HUES64 (cell line): ENCODE results near the gene SCFD2.

ENCODE experiments used
- H3K27ac ChIP-seq: 2 replicates; pipeline ENCODE4 v1.7.0; 2013; ENCODE audit warnings: low read depth, low read length, inconsistent platforms
- H3K27me3 ChIP-seq: 2 replicates; pipeline ENCODE4 v1.6.1; 2013; ENCODE audit warnings: mild to moderate bottlenecking, low read length; ENCODE audit not compliant: insufficient read depth
- H3K36me3 ChIP-seq: 2 replicates; pipeline ENCODE4 v1.6.1; 2013; ENCODE audit warnings: mild to moderate bottlenecking, low read length; ENCODE audit not compliant: insufficient read depth
- H3K4me1 ChIP-seq: 2 replicates; pipeline ENCODE4 v1.6.1; 2013; ENCODE audit warnings: mild to moderate bottlenecking, low read length, moderate library complexity; ENCODE audit not compliant: insufficient read depth
- H3K4me3 ChIP-seq: 2 replicates; pipeline ENCODE4 v1.5.1; 2013; ENCODE audit warnings: mild to moderate bottlenecking, low read length, moderate library complexity
- H3K9ac ChIP-seq: 2 replicates; pipeline ENCODE4 v1.6.1; 2013; ENCODE audit warnings: mild to moderate bottlenecking, low read depth, low read length
- H3K9me3 ChIP-seq: 2 replicates; pipeline ENCODE4 v1.6.1; 2013; ENCODE audit warnings: low read depth, low read length; ENCODE audit not compliant: insufficient read depth
- WGBS: fragments of 150-250, 120-280 bp; methylation state at CpG from one replicate; pipeline ENCODE4 v1.1.7; 2013; ENCODE audit warnings: missing lambda C conversion rate; 5-methylcytosine and 5-hydroxymethylcytosine counted together

Gene SCFD2

GRCh38 chr4:52869656-52870055 is 496.2 kb downstream of the SCFD2 start:
- Histone ChIP-seq H3K9ac (no peak overlapping the region), H3K9me3 (no peaks in the 10 kb centered on the region), H3K36me3 (peaks cover 32% of the 10 kb centered on the region), H3K27ac (no peak overlapping the region), H3K27me3 (no peaks in the 10 kb centered on the region), H3K4me1 (peaks cover 44% of the 10 kb centered on the region), H3K4me3 (no peak overlapping the region)
- WGBS = 0% methylated on average over 1 of the region's 1 CpG

DNA sequence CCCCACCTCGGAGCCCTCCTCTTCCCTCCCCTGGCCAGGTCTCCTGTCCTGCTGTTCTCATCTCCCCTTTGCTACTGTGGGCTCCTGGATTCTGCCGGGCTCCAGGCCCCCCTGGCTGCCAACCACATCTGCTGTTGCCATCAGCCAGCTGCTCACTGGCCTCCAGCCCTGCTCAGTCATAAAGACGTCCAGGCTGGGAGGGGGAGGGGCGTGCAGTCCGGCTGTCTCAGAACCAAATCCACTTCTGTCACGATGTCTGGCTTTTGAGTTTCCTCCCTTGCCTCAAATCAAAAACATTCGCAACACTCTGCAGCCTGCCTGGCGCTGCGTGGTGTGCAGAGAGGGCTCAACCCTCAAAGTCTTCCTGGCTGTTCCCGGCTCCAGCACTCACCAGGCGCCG is 496.7 kb downstream of the SCFD2 start:
- WGBS = 87% methylated on average over 12 of the region's 12 CpGs
- Histone ChIP-seq H3K27me3 (no peaks in the 10 kb centered on the region), H3K36me3 (peaks cover 37% of the 10 kb centered on the region), H3K27ac (no peak overlapping the region), H3K4me1 (peaks cover 44% of the 10 kb centered on the region), H3K4me3 (no peak overlapping the region), H3K9me3 (no peaks in the 10 kb centered on the region), H3K9ac (no peak overlapping the region)

DNA sequence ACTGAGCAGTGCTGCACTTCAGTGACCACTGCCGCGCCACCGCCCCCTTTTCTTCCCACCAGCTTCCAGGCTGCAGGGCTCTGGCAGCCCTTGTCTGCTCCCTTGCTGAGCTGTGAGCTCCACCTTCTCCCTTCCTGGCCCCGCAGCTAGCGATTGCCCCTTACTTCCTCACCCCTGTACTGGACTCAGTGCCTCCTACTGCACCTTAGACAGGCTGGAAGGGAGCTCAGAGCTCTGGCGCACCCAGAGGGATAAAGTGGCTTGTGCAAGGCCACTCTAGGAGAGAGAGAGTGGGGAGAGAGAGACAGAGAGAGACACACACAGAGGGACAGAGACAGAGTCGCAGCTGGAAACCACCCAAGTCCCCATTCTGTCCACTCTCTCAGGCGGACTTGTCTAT is 497.7 kb downstream of the SCFD2 start:
- Histone ChIP-seq H3K27ac (no peak overlapping the region; the same call in 1 of the 2 replicates), H3K4me1 (peaks cover 45% of the 10 kb centered on the region), H3K4me3 (no peak overlapping the region), H3K36me3 (peaks cover 47% of the 10 kb centered on the region), H3K27me3 (no peaks in the 10 kb centered on the region), H3K9me3 (no peaks in the 10 kb centered on the region), H3K9ac (no peak overlapping the region)
- 57% methylated on average over 8 of the region's 8 CpGs for WGBS

GRCh38 chr4:52867163-52867562 is 498.7 kb downstream of the SCFD2 start:
- Histone ChIP-seq H3K27ac (no peak overlapping the region), H3K4me1 (peaks cover 36% of the 10 kb centered on the region), H3K9me3 (no peaks in the 10 kb centered on the region), H3K27me3 (no peaks in the 10 kb centered on the region), H3K9ac (no peak overlapping the region), H3K36me3 (peaks cover 49% of the 10 kb centered on the region), H3K4me3 (no peak overlapping the region)
- 92% methylated on average over 4 of the region's 4 CpGs for WGBS

DNA sequence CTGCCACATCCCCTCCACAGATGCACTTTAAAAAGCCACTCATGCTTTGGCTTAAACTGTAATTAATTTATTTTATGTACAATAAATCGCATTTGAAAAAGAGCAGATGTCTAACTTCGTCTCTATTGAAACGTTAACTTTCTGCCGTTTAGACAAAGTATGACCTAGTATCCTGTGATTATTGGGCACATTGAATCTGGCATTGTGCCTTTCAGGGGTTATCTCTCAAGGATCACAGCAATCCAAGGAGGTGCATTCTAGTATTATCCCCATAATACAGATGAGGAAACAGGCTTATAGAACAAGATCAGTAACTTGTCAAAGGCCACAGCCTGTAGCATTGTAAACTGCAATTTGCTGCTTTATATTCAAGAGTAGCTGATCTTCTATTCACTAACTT is 499.1 kb downstream of the SCFD2 start:
- no peak overlapping the region for H3K9ac ChIP-seq
- H3K27me3 ChIP-seq = peaks cover under 1% of the 10 kb centered on the region; the same call in 1 of the 2 replicates
- H3K9me3 ChIP-seq = no peaks in the 10 kb centered on the region
- no peak overlapping the region for H3K4me3 ChIP-seq
- 92% methylated on average over 4 of the region's 4 CpGs for WGBS
- peaks cover 49% of the 10 kb centered on the region for H3K36me3 ChIP-seq
- peaks cover 36% of the 10 kb centered on the region for H3K4me1 ChIP-seq
- no peak overlapping the region for H3K27ac ChIP-seq

DNA sequence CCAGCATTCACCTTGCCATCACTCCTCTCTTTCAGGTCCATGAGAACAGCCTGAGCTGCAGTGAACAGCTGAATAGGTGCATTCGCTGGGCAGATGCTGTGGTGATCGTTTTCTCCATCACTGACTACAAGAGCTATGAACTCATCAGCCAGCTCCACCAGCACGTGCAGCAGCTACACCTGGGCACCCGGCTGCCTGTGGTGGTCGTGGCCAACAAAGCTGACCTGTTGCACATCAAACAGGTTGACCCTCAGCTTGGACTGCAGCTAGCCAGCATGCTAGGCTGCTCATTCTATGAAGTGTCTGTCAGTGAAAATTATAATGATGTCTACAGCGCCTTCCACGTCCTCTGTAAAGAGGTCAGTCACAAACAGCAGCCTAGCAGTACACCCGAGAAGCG is 500.6 kb downstream of the SCFD2 start:
- Histone ChIP-seq H3K4me3 (peak overlapping the region; percentile 92), H3K4me1 (peaks cover 48% of the 10 kb centered on the region), H3K9me3 (no peaks in the 10 kb centered on the region), H3K36me3 (peaks cover 49% of the 10 kb centered on the region), H3K9ac (no peak overlapping the region), H3K27ac (no peak overlapping the region; the same call in 1 of the 2 replicates), H3K27me3 (peaks cover 11% of the 10 kb centered on the region; the same call in 1 of the 2 replicates)
- 93% methylated on average over 9 of the region's 9 CpGs for WGBS

DNA sequence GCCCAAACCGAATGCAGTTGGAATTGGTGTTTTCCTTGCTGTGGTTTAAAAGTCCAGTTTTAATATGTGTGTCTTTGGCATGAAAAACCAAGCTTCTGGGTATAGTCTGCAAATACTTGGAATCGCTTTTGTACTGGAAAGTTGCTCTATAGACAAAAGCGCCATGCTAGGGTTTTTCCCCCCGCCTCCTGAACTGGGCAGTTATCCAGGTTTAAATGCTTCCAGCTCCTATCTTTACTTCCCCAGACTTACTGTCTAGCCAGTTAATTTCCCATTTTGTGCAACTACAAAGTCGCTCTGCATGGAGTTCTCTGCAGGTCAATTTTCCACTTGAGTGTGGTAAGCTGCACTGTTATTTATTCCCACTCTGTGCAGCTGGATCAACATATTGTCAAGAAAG is 501.1 kb downstream of the SCFD2 start:
- Histone ChIP-seq H3K36me3 (peaks cover 49% of the 10 kb centered on the region), H3K27ac (no peak overlapping the region)

GRCh38 chr4:52863324-52863723 is 502.5 kb downstream of the SCFD2 start:
- peaks cover 4% of the 10 kb centered on the region; the same call in 1 of the 2 replicates for H3K9me3 ChIP-seq
- H3K4me3 ChIP-seq = peak overlapping the region; percentile 92
- H3K9ac ChIP-seq = peak overlapping the region; percentile 93
- peaks cover 49% of the 10 kb centered on the region for H3K36me3 ChIP-seq
- H3K27ac ChIP-seq = peak overlapping the region; percentile 84; the same call in 1 of the 2 replicates
- H3K27me3 ChIP-seq = peaks cover 15% of the 10 kb centered on the region; the same call in 1 of the 2 replicates
- 12% methylated on average over 6 of the region's 6 CpGs for WGBS
- peaks cover 47% of the 10 kb centered on the region for H3K4me1 ChIP-seq

More for the DNA sequence above, 501.1 kb downstream of the SCFD2 start:
- Histone ChIP-seq H3K9ac (no peak overlapping the region), H3K4me1 (peaks cover 51% of the 10 kb centered on the region), H3K27me3 (peaks cover 15% of the 10 kb centered on the region; the same call in 1 of the 2 replicates), H3K9me3 (no peaks in the 10 kb centered on the region), H3K4me3 (peak overlapping the region; percentile 92)
- 94% methylated on average over 5 of the region's 5 CpGs for WGBS

- H3K4me3 ChIP-seq = peak overlapping the region; percentile 92
These were observed 503.2 kb downstream of the SCFD2 start for GRCh38 chr4:52862639-52863161.

GRCh38 chr4:52861879-52862616 is 503.8 kb downstream of the SCFD2 start, which contains the start of gene RASL11B:
Gene RASL11B (plus strand): TSS chr4:52862317. CDS start chr4:52862508, 191 bp downstream.
- Histone ChIP-seq H3K4me1 (peaks cover 42% of the 10 kb centered on the region), H3K27ac (peak within 1 kb of the TSS; percentile 84), H3K9ac (peak within 1 kb of the TSS; percentile 93), H3K27me3 (peaks cover 15% of the 10 kb centered on the region; the same call in 1 of the 2 replicates), H3K4me3 (peak within 1 kb of the TSS; percentile 92), H3K9me3 (peaks cover 16% of the 10 kb centered on the region), H3K36me3 (peaks cover 41% of the 10 kb centered on the region)
- under 1% methylated on average over 94 of the region's 94 CpGs for WGBS

More at GRCh38 chr4:52862639-52863161, 503.2 kb downstream of the SCFD2 start:
- under 1% methylated on average over 23 of the region's 23 CpGs for WGBS
- Histone ChIP-seq H3K4me1 (peaks cover 42% of the 10 kb centered on the region), H3K9me3 (peaks cover 10% of the 10 kb centered on the region; the same call in 1 of the 2 replicates), H3K36me3 (peaks cover 48% of the 10 kb centered on the region), H3K9ac (peak overlapping the region; percentile 93), H3K27me3 (peaks cover 15% of the 10 kb centered on the region; the same call in 1 of the 2 replicates), H3K27ac (peak overlapping the region; percentile 84)

- Histone ChIP-seq H3K27ac (no peak overlapping the region; the same call in 1 of the 2 replicates), H3K4me3 (peak overlapping the region; percentile 92), H3K36me3 (peaks cover 34% of the 10 kb centered on the region), H3K9me3 (peaks cover 16% of the 10 kb centered on the region), H3K4me1 (peaks cover 42% of the 10 kb centered on the region), H3K27me3 (peaks cover 15% of the 10 kb centered on the region; the same call in 1 of the 2 replicates), H3K9ac (peak overlapping the region; percentile 74)
- WGBS = 51% methylated on average over 26 of the region's 26 CpGs
These were observed 504.6 kb downstream of the SCFD2 start for GRCh38 chr4:52861171-52861823.
